PC-3 (cell line): ENCODE data around the gene TENM4. TPM values are rescaled to one million over a fixed set of nuclear protein-coding genes. Genes with fewer than 3 reads are reported as not detected.

Experiments used
- ATAC-seq: fragments of 200-7000 bp; cut with Tn5 transposase; 2 replicates; pipeline ENCODE4 v1.9.1; 2020; ENCODE audit warnings: mild to moderate bottlenecking, moderate library complexity
- BruUV-seq: library from RNA; stranded (reverse); fragments of 400-500 nt; replicated peaks from 2 replicates; lab custom pipeline; 2021; lab: Mats Ljungman, UMichigan
- CTCF ChIA-PET: fragments of 300-600 bp; sonication (Branson Sonifier 250); formaldehyde crosslinking; loops from one replicate; lab custom pipeline; 2022; ENCODE audit warnings: antibody characterized with exemption; lab: Charles Lee
- POLR2A ChIA-PET: fragments of 300-600 bp; sonication (Branson Sonifier 250); formaldehyde crosslinking; loops from one replicate; lab custom pipeline; 2022; ENCODE audit warnings: antibody characterized with exemption; ENCODE audit not compliant: unreplicated experiment; lab: Charles Lee
- DNase-seq: peaks from one replicate; pipeline ENCODE4 v3.0.0-alpha.2; 2015
- H2AFZ ChIP-seq: fragments of 300-600 bp; sonication (generic); 2 replicates; pipeline ENCODE4 v1.6.0; 2016; ENCODE audit warnings: antibody characterized with exemption, low read length
- H3F3A ChIP-seq: fragments of 300-600 bp; sonication (generic); one replicate; pipeline ENCODE4 v1.6.0; 2017; ENCODE audit warnings: antibody characterized with exemption, low read length, control low read depth, mild to moderate bottlenecking; ENCODE audit not compliant: unreplicated experiment
- H3K27ac ChIP-seq: fragments of 300-600 bp; sonication (generic); 2 replicates; pipeline ENCODE4 v1.5.1; 2016; ENCODE audit warnings: mild to moderate bottlenecking, low read length
- H3K27me3 ChIP-seq: fragments of 300-600 bp; sonication (generic); 2 replicates; pipeline ENCODE4 v1.6.1; 2016; ENCODE audit warnings: low read length, mixed read lengths
- H3K36me3 ChIP-seq: fragments of 300-600 bp; sonication (generic); 2 replicates; pipeline ENCODE4 v1.6.1; 2016; ENCODE audit warnings: low read depth, mixed run types, low read length, mixed read lengths
- H3K4me1 ChIP-seq: fragments of 300-600 bp; sonication (generic); 2 replicates; pipeline ENCODE4 v1.5.1; 2016; ENCODE audit warnings: low read length; ENCODE audit not compliant: insufficient read depth
- H3K4me2 ChIP-seq: fragments of 300-600 bp; sonication (generic); 2 replicates; pipeline ENCODE4 v1.6.0; 2016; ENCODE audit warnings: low read length
- H3K4me3 ChIP-seq: fragments of 300-600 bp; sonication (generic); 2 replicates; pipeline ENCODE4 v1.5.1; 2016; ENCODE audit warnings: mild to moderate bottlenecking, low read length, mixed read lengths
- H3K79me2 ChIP-seq: fragments of 300-600 bp; sonication (generic); 2 replicates; pipeline ENCODE4 v1.6.1; 2017; ENCODE audit warnings: low read length, mixed read lengths
- H3K9ac ChIP-seq: fragments of 300-600 bp; sonication (generic); 2 replicates; pipeline ENCODE4 v1.6.0; 2016; ENCODE audit warnings: mild to moderate bottlenecking, low read length
- H3K9me2 ChIP-seq: fragments of 300-600 bp; sonication (generic); replicated peaks from 2 replicates; pipeline ENCODE4 v1.6.1; 2016; ENCODE audit warnings: mixed run types, low read length, mixed read lengths
- H3K9me3 ChIP-seq: fragments of 300-600 bp; sonication (generic); 2 replicates; pipeline ENCODE4 v1.6.1; 2016; ENCODE audit warnings: low read length, mixed read lengths
- H4K20me1 ChIP-seq: fragments of 300-600 bp; sonication (generic); 2 replicates; pipeline ENCODE4 v1.6.1; 2016; ENCODE audit warnings: low read length, mixed read lengths
- CTCF ChIP-seq: fragments of 300-600 bp; sonication (generic); conservative IDR thresholded peaks from 2 replicates; pipeline ENCODE4 v1.5.1; 2017; ENCODE audit warnings: antibody characterized with exemption, low read depth, mild to moderate bottlenecking, low read length
- EZH2 ChIP-seq: fragments of 300-600 bp; sonication (generic); IDR thresholded peaks from one replicate; pipeline ENCODE4 v1.6.1; 2017; ENCODE audit warnings: antibody characterized with exemption, mild to moderate bottlenecking, low read length; ENCODE audit not compliant: unreplicated experiment
- EZH2phosphoT487 ChIP-seq: fragments of 300-600 bp; sonication (generic); IDR thresholded peaks from 2 replicates; pipeline ENCODE4 v1.6.1; 2018; ENCODE audit warnings: mild to moderate bottlenecking, antibody characterized with exemption, low read length, borderline replicate concordance
- intact Hi-C: fragments of 100-400 bp; cut with micrococcal nuclease; formaldehyde crosslinking; loops from 2 replicates; pipeline ENCODE4 v1.9.0; 2023
- total RNA-seq: library from RNA; depleted of rRNA; stranded (reverse); fragments of >200 nt; gene quantifications from 2 replicates; pipeline ENCODE4 v1.2.3, GENCODE V29; 2014

Gene TENM4
- total RNA-seq, 1 experiment from 2014 or later, result 19.7 TPM

- H2AFZ ChIP-seq, result no peak overlapping the region
- no TSS peak for BruUV-seq
- POLR2A ChIA-PET, result no interaction called here
Observed at GRCh38 chr11:78657968-78658839, 782.6 kb downstream of the TENM4 start.

GRCh38 chr11:78657441-78657840 is 783.4 kb downstream of the TENM4 start:
- Histone ChIP-seq H3K4me1 (no peaks in the 10 kb centered on the region), H3K79me2 (no peaks in the 10 kb centered on the region), H3K27me3 (no peaks in the 10 kb centered on the region), H3F3A (no peaks in the 10 kb centered on the region), H3K9ac (no peak overlapping the region), H4K20me1 (no peaks in the 10 kb centered on the region), H3K27ac (no peak overlapping the region), H3K4me2 (no peak overlapping the region), H3K36me3 (no peaks in the 10 kb centered on the region), H3K9me3 (no peaks in the 10 kb centered on the region), H3K9me2 (no peaks in the 10 kb centered on the region), H3K4me3 (no peak overlapping the region), H2AFZ (no peak overlapping the region)
- no TSS peak for BruUV-seq
- CTCF ChIA-PET, result no interaction called here
- DNase-seq, result no peak
- intact Hi-C loops, result no loop called here
- POLR2A ChIA-PET, result no interaction called here
- ATAC-seq, result no peak
- no peak for TF ChIP-seq EZH2phosphoT487
- no peak for TF ChIP-seq EZH2
- TF ChIP-seq CTCF, result no peak

More at GRCh38 chr11:78657968-78658839, 782.6 kb downstream of the TENM4 start:
- Histone ChIP-seq H3K4me2 (no peak overlapping the region), H3K27me3 (no peaks in the 10 kb centered on the region), H3K4me3 (no peak overlapping the region), H3K9ac (no peak overlapping the region), H3K79me2 (no peaks in the 10 kb centered on the region), H4K20me1 (no peaks in the 10 kb centered on the region), H3K4me1 (no peaks in the 10 kb centered on the region), H3F3A (no peaks in the 10 kb centered on the region), H3K27ac (no peak overlapping the region), H3K9me2 (no peaks in the 10 kb centered on the region), H3K36me3 (no peaks in the 10 kb centered on the region), H3K9me3 (no peaks in the 10 kb centered on the region)
- TF ChIP-seq CTCF, result no peak
- no peak for TF ChIP-seq EZH2
- TF ChIP-seq EZH2phosphoT487, result no peak
- intact Hi-C loops, result no loop called here
- DNase-seq (no peak), ATAC-seq (no peak)
- CTCF ChIA-PET, result no interaction called here

- ATAC-seq, result no peak
- no peaks in the 10 kb centered on the region for H3K79me2 ChIP-seq
- no peaks in the 10 kb centered on the region for H4K20me1 ChIP-seq
- no peaks in the 10 kb centered on the region for H3K9me3 ChIP-seq
- no peak overlapping the region for H3K4me2 ChIP-seq
- no TSS peak for BruUV-seq
- H2AFZ ChIP-seq, result no peak overlapping the region
- TF ChIP-seq EZH2 (no peak), EZH2phosphoT487 (no peak), CTCF (no peak)
- intact Hi-C loops, result no loop called here
- no peak overlapping the region for H3K4me3 ChIP-seq
- no peaks in the 10 kb centered on the region for H3K36me3 ChIP-seq
- H3K27ac ChIP-seq, result no peak overlapping the region
- no peaks in the 10 kb centered on the region for H3K4me1 ChIP-seq
- H3K27me3 ChIP-seq, result no peaks in the 10 kb centered on the region
- no peaks in the 10 kb centered on the region for H3K9me2 ChIP-seq
- CTCF ChIA-PET, result no interaction called here
- no peak for DNase-seq
- H3F3A ChIP-seq, result no peaks in the 10 kb centered on the region
- POLR2A ChIA-PET, result no interaction called here
- H3K9ac ChIP-seq, result no peak overlapping the region
Observed at GRCh38 chr11:78656984-78657383, 783.8 kb downstream of the TENM4 start.
